ENCODE results near the gene THEMIS2.
"Not testable (repeated sequence)": the region's sequence is repeated elsewhere in the genome, so short reads cannot be mapped to it uniquely, and the experiment has no call there.

Gene THEMIS2

GRCh38 chr1:27872059-27872801 lies at the start of gene THEMIS2:
Gene THEMIS2 (plus strand): TSS chr1:27872544. CDS start chr1:27872572, 28 bp downstream.
- Histone ChIP-seq H3K9ac (peak within 1 kb of the TSS; percentile 67), H3K4me1 (ENCODE audit: low read depth, poor library complexity, severe bottlenecking) (peaks cover 44% of the 10 kb centered on the region), H3K27ac (peak within 1 kb of the TSS; percentile 22), H3K4me2 (peak within 1 kb of the TSS; percentile 56), H3K36me3 (ENCODE audit: insufficient read depth) (no peaks in the 10 kb centered on the region), H3K79me2 (ENCODE audit: insufficient read depth, low read depth) (peaks cover 27% of the 10 kb centered on the region; the same call in 1 of the 2 replicates), H3K4me3 (IDR thresholded peaks at IDR 0.05; ENCODE audit: insufficient read depth, low read depth, low read length) (peak within 1 kb of the TSS; percentile 86), H3K27me3 (ENCODE audit: insufficient read depth, low read depth) (no peaks in the 10 kb centered on the region), H4K20me1 (ENCODE audit: insufficient read depth) (no peaks in the 10 kb centered on the region), H2AFZ (ENCODE audit: low read depth) (peak within 1 kb of the TSS; percentile 66)
- TF ChIP-seq, protein P1, sequence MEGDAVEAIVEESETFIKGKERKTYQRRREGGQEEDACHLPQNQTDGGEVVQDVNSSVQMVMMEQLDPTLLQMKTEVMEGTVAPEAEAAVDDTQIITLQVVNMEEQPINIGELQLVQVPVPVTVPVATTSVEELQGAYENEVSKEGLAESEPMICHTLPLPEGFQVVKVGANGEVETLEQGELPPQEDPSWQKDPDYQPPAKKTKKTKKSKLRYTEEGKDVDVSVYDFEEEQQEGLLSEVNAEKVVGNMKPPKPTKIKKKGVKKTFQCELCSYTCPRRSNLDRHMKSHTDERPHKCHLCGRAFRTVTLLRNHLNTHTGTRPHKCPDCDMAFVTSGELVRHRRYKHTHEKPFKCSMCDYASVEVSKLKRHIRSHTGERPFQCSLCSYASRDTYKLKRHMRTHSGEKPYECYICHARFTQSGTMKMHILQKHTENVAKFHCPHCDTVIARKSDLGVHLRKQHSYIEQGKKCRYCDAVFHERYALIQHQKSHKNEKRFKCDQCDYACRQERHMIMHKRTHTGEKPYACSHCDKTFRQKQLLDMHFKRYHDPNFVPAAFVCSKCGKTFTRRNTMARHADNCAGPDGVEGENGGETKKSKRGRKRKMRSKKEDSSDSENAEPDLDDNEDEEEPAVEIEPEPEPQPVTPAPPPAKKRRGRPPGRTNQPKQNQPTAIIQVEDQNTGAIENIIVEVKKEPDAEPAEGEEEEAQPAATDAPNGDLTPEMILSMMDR (conservative IDR thresholded peaks at IDR 0.05; ENCODE audit: low read depth, low read length) = no peak

- H3K27me3 ChIP-seq (ENCODE audit: insufficient read depth, low read depth) = no peaks in the 10 kb centered on the region
- no peak overlapping the region for H3K4me3 ChIP-seq (IDR thresholded peaks at IDR 0.05; ENCODE audit: insufficient read depth, low read depth, low read length)
- no peak overlapping the region for H3K4me2 ChIP-seq
- no peak overlapping the region for H2AFZ ChIP-seq (ENCODE audit: low read depth)
- H3K36me3 ChIP-seq (ENCODE audit: insufficient read depth) = no peaks in the 10 kb centered on the region; the same call in 1 of the 2 replicates
- no peaks in the 10 kb centered on the region for H4K20me1 ChIP-seq (ENCODE audit: insufficient read depth)
- H3K9ac ChIP-seq = no peak overlapping the region
- H3K79me2 ChIP-seq (ENCODE audit: insufficient read depth, low read depth) = no peaks in the 10 kb centered on the region
- H3K4me1 ChIP-seq (ENCODE audit: low read depth, poor library complexity, severe bottlenecking) = no peaks in the 10 kb centered on the region
- H3K27ac ChIP-seq = no peak overlapping the region
- TF ChIP-seq, protein P1 (conservative IDR thresholded peaks at IDR 0.05; ENCODE audit: low read depth, low read length) = no peak
Observed at GRCh38 chr1:27823784-27824183, 48.6 kb upstream of the THEMIS2 start.

DNA sequence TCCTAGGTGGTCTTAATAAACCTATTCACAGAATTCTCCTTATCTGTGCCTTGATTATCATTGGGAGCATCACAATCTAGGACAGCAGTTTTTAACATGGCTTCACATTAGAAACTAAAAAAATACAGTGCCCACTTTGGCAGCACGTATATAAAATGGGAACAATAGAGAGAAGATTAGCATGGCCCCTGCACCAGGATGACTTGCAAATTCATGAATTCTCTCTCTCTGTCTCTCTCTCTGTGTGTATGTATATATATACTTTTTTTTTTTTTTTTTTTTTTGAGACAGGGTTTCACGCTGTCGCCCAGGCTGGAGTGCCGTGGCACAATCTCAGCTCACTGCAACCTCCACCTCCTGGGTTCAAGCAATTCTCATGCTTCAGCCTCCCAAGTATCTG lies 47.9 kb upstream of the THEMIS2 start:
- Histone ChIP-seq H3K4me1 (ENCODE audit: low read depth, poor library complexity, severe bottlenecking) (no peaks in the 10 kb centered on the region), H3K79me2 (ENCODE audit: insufficient read depth, low read depth) (no peaks in the 10 kb centered on the region), H3K4me2 (no peak overlapping the region), H3K27me3 (ENCODE audit: insufficient read depth, low read depth) (no peaks in the 10 kb centered on the region), H2AFZ (ENCODE audit: low read depth) (no peak overlapping the region), H3K27ac (no peak overlapping the region), H4K20me1 (ENCODE audit: insufficient read depth) (no peaks in the 10 kb centered on the region), H3K4me3 (IDR thresholded peaks at IDR 0.05; ENCODE audit: insufficient read depth, low read depth, low read length) (no peak overlapping the region), H3K9ac (no peak overlapping the region), H3K36me3 (ENCODE audit: insufficient read depth) (no peaks in the 10 kb centered on the region; the same call in 1 of the 2 replicates)
- TF ChIP-seq, protein P1 (conservative IDR thresholded peaks at IDR 0.05; ENCODE audit: low read depth, low read length) = no peak

DNA sequence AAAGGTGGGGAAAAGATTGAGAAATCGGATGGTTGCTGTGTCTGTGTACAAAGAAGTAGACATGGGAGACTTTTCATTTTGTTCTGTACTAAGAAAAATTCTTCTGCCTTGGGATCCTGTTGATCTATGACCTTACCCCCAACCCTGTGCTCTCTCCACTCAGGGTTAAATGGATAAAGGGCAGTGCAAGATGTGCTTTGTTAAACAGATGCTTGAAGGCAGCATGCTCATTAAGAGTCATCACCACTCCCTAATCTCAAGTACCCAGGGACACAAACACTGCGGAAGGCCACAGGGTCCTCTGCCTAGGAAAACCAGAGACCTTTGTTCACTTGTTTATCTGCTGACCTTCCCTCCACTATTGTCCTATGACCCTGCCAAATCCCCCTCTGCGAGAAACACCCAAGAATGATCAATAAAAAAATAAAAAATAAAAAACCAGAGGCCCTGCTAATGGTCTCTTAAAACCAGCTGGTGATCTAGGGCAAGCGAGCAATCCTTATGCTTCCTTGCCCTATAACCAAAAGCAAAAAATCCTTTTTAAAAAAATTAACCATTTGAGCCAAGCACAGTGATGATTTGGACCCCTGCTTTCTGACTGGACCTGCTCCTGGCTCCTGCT lies 42.9 kb upstream of the THEMIS2 start:
- Histone ChIP-seq H2AFZ (ENCODE audit: low read depth) (peak overlapping the region; percentile 92; the same call in 1 of the 2 replicates), H3K4me2 (peak overlapping the region; percentile 38; the same call in 1 of the 2 replicates), H3K4me1 (ENCODE audit: low read depth, poor library complexity, severe bottlenecking) (peaks cover 23% of the 10 kb centered on the region), H3K79me2 (ENCODE audit: insufficient read depth, low read depth) (peaks cover 38% of the 10 kb centered on the region)
- not testable (repeated sequence) for H3K36me3 ChIP-seq (ENCODE audit: insufficient read depth); H3K27ac ChIP-seq; H3K27me3 ChIP-seq (ENCODE audit: insufficient read depth, low read depth); H3K9ac ChIP-seq; H3K4me3 ChIP-seq (IDR thresholded peaks at IDR 0.05; ENCODE audit: insufficient read depth, low read depth, low read length); H4K20me1 ChIP-seq (ENCODE audit: insufficient read depth)

Measured in KMS-11 (cell line).